ENCODE measurements around the gene ACTMAP.

ACTMAP gene

DNA sequence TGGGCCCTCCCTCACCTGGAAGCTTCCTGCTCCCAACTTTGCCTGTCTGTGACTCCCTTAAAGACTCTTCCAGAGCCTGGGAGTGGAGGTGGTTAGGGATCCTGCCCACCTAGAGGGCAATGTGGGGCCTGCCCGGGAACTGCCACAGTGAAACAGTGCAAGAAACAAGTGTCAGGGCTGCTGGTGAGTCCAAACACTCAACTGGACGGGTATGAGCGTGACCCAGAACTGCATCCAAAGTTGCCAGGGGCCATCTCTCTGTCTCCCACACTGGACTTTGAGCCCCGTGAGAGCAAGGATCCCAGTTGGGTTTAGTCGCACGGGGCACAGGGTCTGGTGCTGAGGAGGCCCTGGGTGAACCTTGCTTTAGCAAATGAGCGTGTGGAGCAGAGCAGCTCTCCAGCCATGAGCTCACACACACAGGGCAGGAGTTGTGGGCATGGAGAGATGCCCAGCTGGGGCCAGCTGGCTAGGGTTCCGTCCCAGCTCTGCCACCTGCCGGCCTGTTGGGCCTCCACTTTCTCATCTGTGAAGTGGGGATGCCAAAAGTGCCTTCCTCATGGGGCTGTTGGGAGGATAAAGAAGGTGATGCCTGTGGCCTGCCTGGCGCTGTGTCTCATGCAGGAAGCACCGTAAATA, 57.0 kb downstream of the ACTMAP start:
- no peak for DNase-seq (ENCODE audit: low read depth)

DNA sequence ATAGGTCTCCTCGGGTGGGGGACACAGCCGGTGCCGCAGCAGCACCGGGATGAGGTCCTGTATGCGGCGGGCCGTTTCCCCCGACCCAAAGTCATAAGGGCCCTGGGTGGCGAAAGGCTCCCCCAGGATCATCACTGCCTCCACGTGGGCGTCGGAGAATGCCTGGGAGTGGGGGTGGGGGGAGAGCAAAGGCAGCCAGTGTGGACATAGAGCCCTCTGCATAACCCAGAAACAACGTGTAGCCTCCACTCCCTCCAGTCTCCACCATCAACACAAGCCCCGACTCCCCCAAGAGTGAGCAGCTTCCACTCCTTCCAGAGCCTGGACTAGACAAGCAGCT, 58.1 kb downstream of the ACTMAP start:
- no peak for DNase-seq (ENCODE audit: low read depth)

DNA sequence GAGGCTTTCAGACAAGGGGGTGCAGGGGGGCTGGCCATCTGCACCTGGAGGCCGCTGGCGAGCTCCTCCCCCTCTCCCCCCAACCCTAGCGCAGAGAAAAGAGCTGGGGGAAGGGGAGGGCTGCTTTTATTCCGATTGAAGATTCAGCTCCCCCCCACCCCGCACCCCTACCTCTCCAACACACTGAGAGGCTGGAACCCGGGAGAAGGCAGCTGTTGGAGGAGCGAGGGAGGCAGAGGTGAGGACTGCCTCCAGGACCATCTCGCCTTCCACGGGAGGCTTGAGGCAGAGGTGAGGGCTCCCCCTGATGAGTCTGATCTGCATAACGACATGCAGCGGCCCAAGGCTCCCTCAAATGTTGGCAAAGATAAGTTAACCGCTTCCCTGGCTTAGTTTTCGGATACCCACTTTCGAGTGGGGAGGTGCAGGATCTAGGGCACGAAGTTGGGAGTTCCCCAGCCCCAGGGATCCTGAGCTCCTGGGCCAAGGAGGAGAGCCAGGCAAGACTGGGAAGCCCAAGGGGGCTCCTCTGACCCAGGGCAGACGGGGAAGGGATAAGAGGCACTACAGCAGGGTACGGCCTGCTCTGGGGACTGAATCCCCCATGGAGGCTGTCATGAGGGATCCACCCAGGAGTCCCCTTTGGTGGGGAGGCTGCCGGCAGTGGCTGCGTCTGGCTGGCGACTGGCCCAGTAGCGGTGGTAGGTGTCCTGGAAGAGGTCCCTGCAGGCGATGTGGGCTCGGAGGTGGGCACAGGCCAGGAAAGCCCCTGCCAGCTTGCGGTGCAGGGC, 58.7 kb downstream of the ACTMAP start:
- no peak for DNase-seq (ENCODE audit: low read depth)

Measured in activated T-cell treated with anti-CD3 and anti-CD28 coated beads for 24 hours (primary cell).